Right renal pelvis (tissue), 4 donors: Measurements from ENCODE around the gene EFHD1. TPM values are rescaled to one million over a fixed set of nuclear protein-coding genes. Genes with fewer than 3 reads are reported as not detected.

Source experiments
- polyA plus RNA-seq, 4 donors: library from polyadenylated mRNA; unstranded; fragments of 120-200 nt; gene quantifications; one replicate each; pipeline ENCODE4 v1.2.1, GENCODE V29; 2013; ENCODE audit not compliant: insufficient read length in 4 of 4

Gene EFHD1
- polyA plus RNA-seq, 4 donors = 61.8 to 96.1 (median 87.6) TPM

Other genes starting within 250 kb of the EFHD1 start
- under 1 TPM in 1 of 4 donors, not detected in 3; 0.04 TPM for gene ALPG, start 226.8 kb upstream of the EFHD1 start, polyA plus RNA-seq
- under 1 TPM in 2 of 4 donors, not detected in 2; 0.06 to 0.10 TPM for gene ALPI, start 177.5 kb upstream of the EFHD1 start, polyA plus RNA-seq
- gene ECEL1, start 145.8 kb upstream of the EFHD1 start, polyA plus RNA-seq = 10 to 100 TPM in 3 of 4 donors, 1 to 10 TPM in 1; 4.7 to 19.4 (median 12.5) TPM
- gene PRSS56, start 113.2 kb upstream of the EFHD1 start, polyA plus RNA-seq = under 1 TPM in 1 of 4 donors, not detected in 3; 0.23 TPM
- gene CHRND, start 107.4 kb upstream of the EFHD1 start, polyA plus RNA-seq = under 1 TPM; 0.32 to 0.65 (median 0.39) TPM
- 1 to 10 TPM in 2 of 4 donors, under 1 TPM in 2; 0.81 to 1.1 (median 1.0) TPM for gene CHRNG, start 93.9 kb upstream of the EFHD1 start, polyA plus RNA-seq
- gene TIGD1, start 83.0 kb upstream of the EFHD1 start, polyA plus RNA-seq = 10 to 100 TPM; 10.9 to 14.4 (median 13.8) TPM
- gene EIF4E2, start 82.9 kb upstream of the EFHD1 start, polyA plus RNA-seq = 100 to 1,000 TPM in 3 of 4 donors, 10 to 100 TPM in 1; 99.0 to 102 (median 101) TPM
- 10 to 100 TPM; 57.9 to 69.3 (median 66.4) TPM for gene GIGYF2, start 63.7 kb downstream of the EFHD1 start, polyA plus RNA-seq
- gene KCNJ13, start 143.0 kb downstream of the EFHD1 start, polyA plus RNA-seq = 1 to 10 TPM; 2.2 to 4.7 (median 2.9) TPM
- 1 to 10 TPM; 1.3 to 2.7 (median 2.2) TPM for gene SNORC, start 236.7 kb downstream of the EFHD1 start, polyA plus RNA-seq